ENCODE measurements around the gene MTHFD1L. TPM values are rescaled to one million over a fixed set of nuclear protein-coding genes. Genes with fewer than 3 reads are reported as not detected.
"Not testable (repeated sequence)": the region's sequence is repeated elsewhere in the genome, so short reads cannot be mapped to it uniquely, and the experiment has no call there.

MTHFD1L gene
- total RNA-seq, 1 experiment from 2014 or later: 47.8 TPM

- no peaks in the 10 kb centered on the region for H3K9me3 Mint-ChIP-seq (ENCODE audit: low read depth, unreplicated experiment)
- intact Hi-C loops (cut with micrococcal nuclease; ENCODE audit: unreplicated experiment): no loop called here
- H3K36me3 Mint-ChIP-seq (ENCODE audit: insufficient read depth, unreplicated experiment): no peaks in the 10 kb centered on the region
- TF ChIP-seq CTCF (IDR thresholded peaks at IDR 0.05; ENCODE audit: unreplicated experiment): no peak
- no peak overlapping the region for H3K4me3 Mint-ChIP-seq (ENCODE audit: low read depth, unreplicated experiment)
- H3K27ac Mint-ChIP-seq (ENCODE audit: unreplicated experiment): no peak overlapping the region
- DNase-seq: no peak
- no peaks in the 10 kb centered on the region for H3K27me3 Mint-ChIP-seq (ENCODE audit: unreplicated experiment)
- CTCF ChIA-PET: no interaction called here
- no peaks in the 10 kb centered on the region for H3K4me1 Mint-ChIP-seq (ENCODE audit: low read depth, unreplicated experiment)
- BruUV-seq (replicated peaks): no TSS peak
Observed at GRCh38 chr6:150848400-150848799, 17.1 kb upstream of the MTHFD1L start.

DNA sequence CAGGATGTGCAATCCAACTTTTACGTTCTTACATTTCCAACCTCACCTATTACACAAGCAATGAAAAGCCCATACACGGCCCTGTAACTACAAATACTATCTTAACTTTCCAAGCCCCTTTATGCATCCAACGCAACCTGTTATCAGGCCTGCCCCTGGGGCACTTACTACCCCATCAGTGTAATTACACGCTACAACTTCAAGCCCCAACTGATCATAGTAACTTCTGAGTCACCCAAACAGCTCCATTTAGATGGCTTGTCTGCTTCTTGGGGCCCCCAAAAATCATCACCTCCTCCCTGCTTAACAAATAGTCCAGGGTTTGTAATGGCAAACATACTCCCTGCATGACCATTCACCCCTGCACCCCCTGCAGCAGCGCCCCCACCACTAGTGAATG lies 11.1 kb upstream of the MTHFD1L start:
- peaks cover 39% of the 10 kb centered on the region for H3K4me1 Mint-ChIP-seq (ENCODE audit: low read depth, unreplicated experiment)
- H3K36me3 Mint-ChIP-seq (ENCODE audit: insufficient read depth, unreplicated experiment); BruUV-seq (replicated peaks); H3K27ac Mint-ChIP-seq (ENCODE audit: unreplicated experiment); H3K4me3 Mint-ChIP-seq (ENCODE audit: low read depth, unreplicated experiment); intact Hi-C loops (cut with micrococcal nuclease; ENCODE audit: unreplicated experiment); H3K27me3 Mint-ChIP-seq (ENCODE audit: unreplicated experiment); H3K9me3 Mint-ChIP-seq (ENCODE audit: low read depth, unreplicated experiment); CTCF ChIA-PET; DNase-seq: not testable (repeated sequence)

DNA sequence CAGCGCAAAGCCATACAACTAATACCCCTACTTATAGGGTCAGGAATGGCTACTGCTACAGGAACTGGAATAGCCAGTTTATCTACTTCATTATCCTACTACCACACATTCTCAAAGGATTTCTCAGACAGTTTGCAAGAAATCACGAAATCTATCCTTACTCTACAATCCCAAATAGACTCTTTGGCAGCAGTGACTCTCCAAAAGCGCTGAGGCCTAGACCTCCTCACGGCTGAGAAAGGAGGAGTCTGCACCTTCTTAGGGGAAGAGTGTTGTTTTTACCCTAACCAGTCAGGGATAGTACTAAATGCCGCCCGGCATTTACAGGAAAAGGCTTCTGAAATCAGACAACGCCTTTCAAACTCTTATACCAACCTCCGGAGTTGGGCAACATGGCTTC lies 10.3 kb upstream of the MTHFD1L start:
- H3K4me3 Mint-ChIP-seq (ENCODE audit: low read depth, unreplicated experiment); BruUV-seq (replicated peaks): not testable (repeated sequence)
- peak overlapping the region; percentile 70 for H3K27ac Mint-ChIP-seq (ENCODE audit: unreplicated experiment)

GRCh38 chr6:150857062-150857944 lies 8.2 kb upstream of the MTHFD1L start:
- peaks cover 39% of the 10 kb centered on the region for H3K4me1 Mint-ChIP-seq (ENCODE audit: low read depth, unreplicated experiment)
- intact Hi-C loops (cut with micrococcal nuclease; ENCODE audit: unreplicated experiment): no loop called here
- H3K36me3 Mint-ChIP-seq (ENCODE audit: insufficient read depth, unreplicated experiment): no peaks in the 10 kb centered on the region
- no peak for TF ChIP-seq CTCF (IDR thresholded peaks at IDR 0.05; ENCODE audit: unreplicated experiment)
- peak overlapping the region; percentile 36 for H3K4me3 Mint-ChIP-seq (ENCODE audit: low read depth, unreplicated experiment)
- peak; percentile 29 for DNase-seq
- no TSS peak for BruUV-seq (replicated peaks)
- H3K27ac Mint-ChIP-seq (ENCODE audit: unreplicated experiment): peak overlapping the region; percentile 82
- no peaks in the 10 kb centered on the region for H3K9me3 Mint-ChIP-seq (ENCODE audit: low read depth, unreplicated experiment)
- CTCF ChIA-PET: no interaction called here
- no peaks in the 10 kb centered on the region for H3K27me3 Mint-ChIP-seq (ENCODE audit: unreplicated experiment)

More for the DNA sequence above, 10.3 kb upstream of the MTHFD1L start:
- CTCF ChIA-PET; intact Hi-C loops (cut with micrococcal nuclease; ENCODE audit: unreplicated experiment); H3K9me3 Mint-ChIP-seq (ENCODE audit: low read depth, unreplicated experiment); H3K36me3 Mint-ChIP-seq (ENCODE audit: insufficient read depth, unreplicated experiment); DNase-seq; H3K27me3 Mint-ChIP-seq (ENCODE audit: unreplicated experiment): not testable (repeated sequence)
- H3K4me1 Mint-ChIP-seq (ENCODE audit: low read depth, unreplicated experiment): peaks cover 39% of the 10 kb centered on the region

DNA sequence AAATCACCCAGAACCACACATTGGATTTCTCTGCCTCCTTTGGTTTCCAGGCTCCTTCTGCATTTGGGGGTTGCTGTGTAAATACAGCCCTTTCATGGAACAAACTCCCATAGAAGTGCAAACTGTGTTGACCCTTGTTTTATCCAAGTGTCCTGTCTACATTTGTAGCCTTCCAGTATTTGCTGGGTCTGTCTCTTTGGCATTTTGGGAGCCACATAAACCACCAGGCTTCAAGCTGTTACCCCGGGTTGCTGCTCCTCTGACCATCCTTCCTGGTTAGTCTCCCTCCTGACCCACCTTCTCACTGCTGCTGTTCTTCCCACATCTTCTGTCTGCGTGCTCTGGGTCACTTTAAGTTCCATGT lies 7.6 kb upstream of the MTHFD1L start:
- Mint-ChIP-seq H3K4me3 (ENCODE audit: low read depth, unreplicated experiment) (peak overlapping the region; percentile 36), H3K27ac (ENCODE audit: unreplicated experiment) (peak overlapping the region; percentile 82), H3K9me3 (ENCODE audit: low read depth, unreplicated experiment) (no peaks in the 10 kb centered on the region), H3K36me3 (ENCODE audit: insufficient read depth, unreplicated experiment) (no peaks in the 10 kb centered on the region), H3K27me3 (ENCODE audit: unreplicated experiment) (no peaks in the 10 kb centered on the region), H3K4me1 (ENCODE audit: low read depth, unreplicated experiment) (peaks cover 39% of the 10 kb centered on the region)
- TF ChIP-seq CTCF (IDR thresholded peaks at IDR 0.05; ENCODE audit: unreplicated experiment): no peak
- BruUV-seq (replicated peaks): no TSS peak
- CTCF ChIA-PET: interaction anchor here (0.6 kb wide), 1 partner anchor 1318 kb away, joined by 4 read pairs; no protein-coding TSS in a partner anchor
- no peak for DNase-seq
- intact Hi-C loops (cut with micrococcal nuclease; ENCODE audit: unreplicated experiment): no loop called here

DNA sequence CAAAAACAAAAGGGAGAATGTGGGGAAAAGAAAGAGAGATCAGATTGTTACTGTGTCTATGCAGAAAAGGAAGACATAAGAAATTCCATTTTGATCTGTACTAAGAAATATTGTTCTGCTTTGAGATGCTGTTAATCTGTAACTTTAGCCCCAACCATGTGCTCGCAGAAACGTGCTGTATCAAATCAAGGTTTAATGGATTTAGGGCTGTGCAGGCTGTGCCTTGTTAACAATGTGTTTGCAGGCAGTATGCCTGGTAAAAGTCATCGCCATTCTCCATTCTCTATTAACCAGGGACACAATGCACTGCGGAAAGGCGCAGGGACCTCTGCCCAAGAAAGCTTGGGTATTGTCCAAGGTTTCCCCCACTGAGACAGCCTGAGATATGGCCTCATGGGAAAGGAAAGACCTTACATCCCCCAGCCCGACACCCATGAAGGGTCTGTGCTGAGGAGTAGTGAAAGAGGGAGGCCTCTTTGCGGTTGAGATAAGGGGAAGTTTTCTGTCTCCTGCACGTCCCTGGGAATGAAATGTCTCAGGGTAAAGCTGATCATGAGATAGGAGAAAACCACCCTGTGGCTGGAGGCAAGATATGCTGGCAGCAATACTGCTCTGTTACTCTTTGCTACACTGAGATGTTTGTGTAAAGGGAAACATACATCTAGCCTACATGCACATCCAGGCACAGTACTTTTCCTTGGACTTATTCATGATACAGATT lies 3.9 kb upstream of the MTHFD1L start:
- H3K27ac Mint-ChIP-seq (ENCODE audit: unreplicated experiment); intact Hi-C loops (cut with micrococcal nuclease; ENCODE audit: unreplicated experiment); H3K9me3 Mint-ChIP-seq (ENCODE audit: low read depth, unreplicated experiment); H3K4me3 Mint-ChIP-seq (ENCODE audit: low read depth, unreplicated experiment); CTCF ChIA-PET; BruUV-seq (replicated peaks); DNase-seq; H3K27me3 Mint-ChIP-seq (ENCODE audit: unreplicated experiment): not testable (repeated sequence)
- H3K36me3 Mint-ChIP-seq (ENCODE audit: insufficient read depth, unreplicated experiment): peaks cover 14% of the 10 kb centered on the region
- H3K4me1 Mint-ChIP-seq (ENCODE audit: low read depth, unreplicated experiment): peaks cover 21% of the 10 kb centered on the region

All from Calu3 (cell line).